Epithelial cell of umbilical artery (primary cell): ENCODE measurements around the gene HNRNPR. TPM values are rescaled to one million over a fixed set of nuclear protein-coding genes. Genes with fewer than 3 reads are reported as not detected.

Experiments
- total RNA-seq: library from RNA; depleted of rRNA; stranded (reverse); fragments of >200 nt; gene quantifications from 2 replicates; pipeline ENCODE4 v1.2.3, GENCODE V29; 2014

HNRNPR gene
- 108 and 132 TPM in 2 replicates for total RNA-seq

DNA sequence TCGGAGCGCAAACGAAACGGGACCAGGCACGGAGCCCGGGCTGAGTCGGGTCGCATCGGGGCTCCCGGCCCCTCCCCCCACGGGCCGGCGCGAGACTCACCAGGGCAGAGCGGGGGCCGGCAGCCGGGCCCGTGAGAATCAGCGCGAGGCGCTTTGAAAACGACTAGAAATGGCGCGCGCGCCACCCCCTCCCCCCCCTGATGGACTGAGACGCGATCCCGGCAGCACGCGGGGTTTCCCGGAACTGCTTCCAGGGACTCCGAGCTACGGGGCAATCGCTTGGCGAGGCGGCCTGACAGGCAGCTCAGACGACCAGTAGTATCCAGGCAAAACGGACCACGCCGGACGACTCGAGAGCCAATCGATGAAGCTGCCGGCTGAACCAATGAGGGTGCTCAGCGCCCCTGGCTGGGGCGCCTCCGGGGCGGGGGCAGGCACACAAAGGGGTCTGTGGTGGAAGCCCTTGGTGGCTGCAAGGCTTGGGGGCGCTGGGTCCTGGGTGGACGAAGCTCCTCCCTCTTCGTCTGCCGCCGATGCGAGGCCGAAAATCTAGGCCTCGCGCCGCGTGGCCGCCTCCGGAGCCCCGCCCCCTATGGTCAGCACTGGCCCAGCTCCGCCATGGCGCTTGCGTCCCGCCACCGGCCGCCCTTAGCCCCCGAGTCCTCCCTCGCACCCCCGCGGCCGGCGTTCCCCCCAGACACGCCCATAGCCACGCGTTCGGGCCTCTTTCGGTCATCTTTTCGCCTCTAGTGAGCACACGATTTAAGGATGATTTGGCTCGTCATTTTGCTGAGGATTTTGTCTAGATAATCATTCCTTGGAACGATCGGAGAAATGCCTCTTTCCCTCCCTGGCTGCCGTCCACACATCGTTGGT is at the start of gene HNRNPR:
Gene HNRNPR, minus strand, starts transcription at position 174 of the 876 bp plus-strand sequence. CDS start 3,276 bp downstream, outside the sequence.

DNA sequence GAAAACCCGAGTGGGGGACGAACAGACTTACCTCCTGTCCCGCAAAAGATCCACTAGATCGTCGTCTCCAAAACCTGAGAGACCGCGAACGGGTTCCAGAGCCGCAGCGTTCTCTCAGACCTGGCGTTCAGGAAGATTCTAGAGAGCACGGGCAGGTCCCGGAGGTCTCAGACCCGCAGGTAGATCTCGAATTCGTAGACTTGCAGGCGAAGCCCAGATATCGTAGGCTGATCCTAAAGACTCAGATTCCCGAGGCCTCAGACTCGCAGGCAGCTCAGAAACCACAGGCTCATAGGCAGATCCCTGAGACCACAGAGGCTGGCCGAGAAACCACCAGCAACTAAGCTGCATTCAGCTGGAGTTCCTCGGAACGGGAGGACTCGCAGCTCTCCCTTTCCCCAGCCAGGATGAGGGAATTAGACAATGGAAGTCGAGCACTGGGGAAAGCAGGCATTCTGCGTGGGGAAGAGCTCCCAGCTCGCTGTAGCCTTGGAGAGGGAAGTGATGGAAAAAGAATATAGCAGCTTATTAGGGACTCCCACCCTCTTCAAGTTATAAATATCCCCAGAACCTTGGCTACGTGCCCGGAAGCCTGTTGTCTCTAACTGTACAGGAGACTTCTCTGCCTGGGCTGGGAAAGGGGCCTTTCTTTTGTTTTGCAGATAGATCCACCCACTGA is 25.4 kb upstream of the HNRNPR start, which contains the start of gene ZNF436:
Gene ZNF436, minus strand, starts transcription at position 502 of the 679 bp plus-strand sequence. CDS start 1,831 bp downstream, outside the sequence.

Other genes starting within 250 kb of the HNRNPR start
- 52.6 and 60.0 TPM in 2 replicates for gene LUZP1, start 175.4 kb downstream of the HNRNPR start, total RNA-seq
- gene HTR1D, start 126.8 kb downstream of the HNRNPR start, total RNA-seq, result 0.32 and 1.1 TPM in 2 replicates
- gene ZNF436, start 25.6 kb upstream of the HNRNPR start, total RNA-seq, result 16.6 and 19.2 TPM in 2 replicates
- gene TCEA3, start 80.5 kb upstream of the HNRNPR start, total RNA-seq, result 0.32 and 0.91 TPM in 2 replicates
- 7.1 and 8.4 TPM in 2 replicates for gene ASAP3, start 139.9 kb upstream of the HNRNPR start, total RNA-seq
- 0.97 and 2.0 TPM in 2 replicates for gene E2F2, start 186.9 kb upstream of the HNRNPR start, total RNA-seq
- gene ID3, start 215.2 kb upstream of the HNRNPR start, total RNA-seq, result 115 and 223 TPM in 2 replicates